NCI-H446 treated with DMSO at 0.1 percent for 48 hours (cell line): ENCODE measurements around the gene APOL5.

Source experiments
- DNase-seq: peaks from one replicate; lab custom pipeline; 2025; lab: John Stamatoyannopoulos, UW

The APOL5 gene

DNA sequence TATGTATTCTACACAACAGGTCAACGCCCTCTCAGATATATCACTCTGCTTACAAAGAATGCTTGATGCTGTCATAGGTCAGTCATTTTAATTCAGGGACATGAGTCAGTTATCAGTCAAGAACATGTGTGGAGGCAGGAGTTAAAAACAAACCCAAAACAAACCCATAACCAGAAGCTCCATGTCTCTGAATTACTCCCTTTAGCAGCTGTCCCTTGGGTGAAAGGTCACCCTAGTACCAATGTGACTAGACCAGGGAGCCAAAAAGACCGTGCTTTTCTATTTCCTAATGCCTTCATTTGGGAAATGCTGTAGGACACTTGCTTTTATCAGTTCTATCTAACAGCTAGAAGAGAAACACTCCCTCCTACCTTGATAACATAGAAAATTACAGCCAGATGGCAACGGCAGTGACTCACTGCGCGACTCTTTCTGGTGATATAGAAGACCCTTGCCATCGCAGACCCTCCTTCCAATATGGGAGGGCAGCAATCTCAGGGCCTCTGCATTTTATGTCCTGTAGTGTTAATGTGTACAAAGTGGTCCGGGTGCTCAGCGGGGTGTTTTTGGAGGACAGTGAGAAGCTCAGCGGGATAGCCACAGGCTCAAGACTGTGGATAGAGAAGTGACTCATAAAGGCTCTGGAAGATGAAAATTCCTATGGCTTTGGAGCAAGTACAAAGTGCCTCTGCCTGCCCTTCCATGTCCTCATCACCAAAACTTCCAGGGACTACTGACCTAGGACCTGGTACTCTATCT lies 24.8 kb downstream of the APOL5 start:
- DNase-seq = no peak

DNA sequence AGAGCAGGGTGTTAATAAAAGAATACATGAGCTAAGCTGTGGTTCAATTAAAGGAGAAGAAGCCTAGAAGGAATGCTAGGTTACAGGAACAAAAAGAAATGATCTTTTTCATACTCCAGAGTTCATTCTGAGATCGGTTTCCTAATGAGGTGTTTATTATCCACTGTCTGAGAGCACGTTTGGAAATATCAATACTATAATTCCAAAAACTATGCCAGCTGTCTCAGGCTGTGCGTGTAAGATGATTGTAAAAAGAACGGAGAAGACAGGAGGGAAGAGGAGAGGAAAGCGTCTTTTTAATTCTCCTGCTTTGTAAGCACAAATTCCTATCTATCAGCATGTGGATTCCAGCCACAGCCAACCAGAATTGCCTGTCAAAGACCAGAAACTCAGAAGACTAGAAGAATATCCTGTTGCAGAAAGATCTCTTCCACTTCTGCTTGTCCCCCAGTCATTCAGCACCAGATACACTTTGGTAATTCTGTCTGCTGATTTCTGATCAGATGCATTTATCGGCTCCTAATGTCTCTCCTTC lies 25.7 kb downstream of the APOL5 start:
- DNase-seq = no peak

DNA sequence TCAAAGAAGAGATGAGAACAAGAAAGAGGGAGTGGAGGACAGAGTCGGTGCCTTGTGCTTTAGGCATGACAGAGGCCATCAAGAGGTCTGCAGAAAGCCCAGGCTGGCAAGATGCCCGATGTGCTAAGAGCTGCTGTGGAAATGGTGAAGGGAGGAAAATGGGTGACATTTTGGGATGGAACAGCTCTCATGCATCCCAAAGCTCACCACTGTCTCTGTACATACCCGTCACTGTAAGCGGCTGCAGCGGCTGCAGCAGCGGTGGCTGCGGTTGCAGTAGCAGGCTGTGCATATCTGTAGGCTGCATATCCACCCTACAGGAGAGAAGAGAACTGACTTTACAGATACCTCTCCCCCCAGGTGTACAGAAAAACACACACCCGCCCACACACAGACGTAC lies 28.6 kb downstream of the APOL5 start:
- DNase-seq = no peak

DNA sequence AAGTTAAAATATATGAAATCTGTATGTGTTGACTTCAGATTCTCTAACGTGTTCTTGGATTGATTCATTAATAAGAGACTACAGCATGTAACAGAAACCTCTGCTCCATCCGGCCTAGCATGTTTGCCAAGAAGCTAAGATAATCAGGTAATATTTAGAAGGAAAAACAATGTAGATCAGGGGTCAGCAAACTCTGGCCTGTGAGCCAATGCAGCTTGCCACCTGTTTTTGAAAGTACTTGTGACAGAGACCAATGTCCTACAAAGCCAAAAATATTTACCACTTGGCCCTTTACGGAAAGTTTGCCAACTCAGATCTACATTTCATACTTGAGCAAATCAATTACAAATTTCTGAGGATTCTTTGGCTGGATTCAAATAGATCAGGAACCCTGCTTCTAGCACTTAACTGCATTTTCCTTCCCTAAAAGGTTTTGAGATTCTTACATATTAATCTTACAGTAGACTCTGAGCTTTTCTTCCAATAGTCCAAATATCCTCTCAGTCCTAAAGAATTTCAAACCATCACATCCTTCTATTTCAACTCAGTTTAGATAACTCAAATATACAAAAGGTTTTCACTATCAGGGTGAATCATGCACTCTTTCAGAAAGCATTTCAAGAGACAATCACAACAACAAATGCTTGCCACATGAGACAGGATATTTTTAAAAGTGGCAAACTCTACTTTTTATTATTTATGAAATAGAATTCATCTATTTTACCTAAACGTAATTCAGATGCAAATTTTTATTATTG lies 29.5 kb downstream of the APOL5 start:
- no peak for DNase-seq

DNA sequence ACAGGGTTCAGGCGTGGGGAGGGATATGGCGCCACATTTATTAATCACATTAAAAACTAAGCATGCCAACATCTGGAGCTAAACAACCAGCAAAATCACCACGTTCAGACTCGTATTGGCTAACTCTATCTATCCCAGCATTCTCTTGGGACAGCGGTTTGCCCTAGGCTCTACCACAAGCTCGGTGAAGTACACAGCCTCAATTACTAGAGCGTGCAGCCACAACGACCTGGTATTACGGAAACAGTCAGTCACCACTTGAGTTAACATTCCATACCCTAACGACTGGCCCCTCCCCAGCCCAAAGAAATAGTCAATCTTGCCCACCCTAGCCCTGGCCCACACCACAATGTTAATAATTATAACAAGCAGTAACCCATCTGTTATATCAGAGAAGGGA lies 32.1 kb downstream of the APOL5 start:
- DNase-seq = no peak

DNA sequence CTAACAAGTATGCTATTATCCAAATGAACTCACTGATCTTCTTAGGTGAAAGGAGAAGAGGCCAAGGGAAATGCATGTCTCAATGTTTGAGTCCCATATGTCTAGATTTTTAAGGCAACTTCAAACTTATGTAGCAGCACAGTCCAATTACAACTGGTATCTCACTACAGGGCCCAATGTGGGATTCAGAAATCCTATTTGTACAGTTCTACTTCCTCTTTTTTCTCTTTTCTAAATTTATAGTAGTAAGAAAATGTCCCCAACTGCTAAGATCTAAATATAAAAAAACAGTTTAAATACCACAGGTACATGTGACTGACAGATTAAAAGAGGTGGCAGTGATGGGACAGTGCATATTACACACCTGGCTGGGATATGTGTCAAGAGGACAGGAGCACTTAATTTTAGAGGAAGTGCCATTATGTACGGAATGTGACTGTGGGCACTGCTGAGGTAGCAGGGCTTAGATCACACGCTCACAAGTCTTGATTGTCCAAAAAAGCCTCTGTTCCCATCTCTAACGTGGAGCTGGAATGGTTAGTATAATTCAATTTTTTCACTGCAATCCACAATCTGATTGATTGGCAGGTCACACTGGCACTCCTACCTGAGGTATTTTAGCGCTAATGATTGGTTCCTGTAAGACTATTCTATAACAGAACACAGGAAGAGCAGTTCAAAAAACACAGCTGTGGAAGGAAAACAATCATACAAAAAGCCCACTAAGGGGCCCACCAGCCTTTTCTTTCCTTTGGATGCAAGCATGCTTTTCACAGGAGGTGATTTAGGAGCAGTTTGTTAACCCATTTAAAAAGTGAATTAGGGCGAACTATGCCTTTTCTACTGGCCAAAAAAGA lies 34.6 kb downstream of the APOL5 start:
- DNase-seq = no peak

DNA sequence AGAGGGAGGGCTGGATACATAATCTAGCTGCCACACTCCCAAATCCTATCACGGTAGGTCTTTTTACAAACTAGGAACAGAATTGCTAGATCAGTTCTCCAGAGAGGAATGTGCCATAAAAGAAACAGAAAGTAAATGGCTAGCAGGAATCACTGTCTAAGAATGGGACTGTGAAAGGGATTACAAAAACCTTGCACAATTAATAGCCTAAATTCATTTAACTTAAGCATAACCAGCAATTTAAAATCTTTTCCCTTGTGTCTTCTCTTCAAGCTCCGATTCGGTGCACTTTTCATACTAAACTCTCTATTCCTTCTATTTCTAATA lies 35.2 kb downstream of the APOL5 start:
- no peak for DNase-seq

DNA sequence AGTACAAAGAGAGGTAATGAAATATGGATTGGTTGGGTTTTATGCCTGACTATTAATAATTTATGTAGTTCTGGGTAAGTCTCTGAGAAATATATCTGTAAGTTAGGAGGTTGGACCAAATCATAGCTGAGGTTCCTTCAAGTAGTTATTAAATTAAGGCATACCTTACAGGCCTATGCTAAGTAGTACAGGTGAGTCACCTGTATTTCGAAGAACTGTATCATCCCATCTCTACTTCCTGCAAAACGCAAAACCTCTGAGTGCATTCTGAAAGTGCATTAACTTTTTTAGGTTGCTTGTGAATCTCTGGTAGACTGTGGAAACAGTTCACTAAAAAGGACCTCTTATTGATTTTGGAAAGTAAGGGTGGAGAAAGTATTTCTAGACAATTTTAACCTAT lies 37.1 kb downstream of the APOL5 start:
- no peak for DNase-seq

DNA sequence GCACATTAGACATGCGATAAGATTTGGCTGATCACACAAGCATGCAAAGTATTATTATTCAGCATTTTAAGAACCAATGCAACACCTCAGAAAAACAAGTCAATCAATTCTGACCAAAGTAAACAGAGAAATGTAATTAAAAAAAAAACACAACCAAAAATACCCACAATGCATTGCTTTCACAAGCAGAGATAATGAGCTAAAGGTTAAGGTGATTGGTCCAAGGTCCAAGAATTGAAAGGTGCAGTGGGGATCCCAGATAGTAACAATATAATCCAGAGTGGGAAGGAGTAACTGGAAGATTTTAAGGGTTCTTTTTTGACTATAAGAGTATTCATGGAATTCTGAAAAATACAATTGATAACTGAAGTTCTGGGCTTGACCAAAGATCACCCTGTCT lies 39.0 kb downstream of the APOL5 start:
- no peak for DNase-seq

DNA sequence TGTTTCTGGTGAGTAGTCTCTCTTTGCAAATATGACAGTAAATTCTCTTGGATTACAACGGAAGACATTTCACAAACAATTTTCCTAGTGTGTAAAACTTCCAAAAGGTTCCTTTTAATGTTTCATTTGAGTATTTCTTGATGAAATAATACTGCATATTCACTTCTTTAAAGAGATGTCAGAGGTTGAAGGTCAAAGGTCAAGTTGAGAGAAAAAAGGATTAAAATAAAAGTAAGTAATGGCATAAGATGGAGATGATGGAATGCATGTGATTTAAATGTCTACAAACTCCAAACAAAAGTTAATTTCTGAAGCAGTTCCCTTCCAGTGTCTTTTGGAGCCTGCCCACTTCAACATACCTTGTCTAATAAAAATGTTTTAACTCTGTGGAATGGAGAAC lies 40.7 kb downstream of the APOL5 start:
- no peak for DNase-seq

DNA sequence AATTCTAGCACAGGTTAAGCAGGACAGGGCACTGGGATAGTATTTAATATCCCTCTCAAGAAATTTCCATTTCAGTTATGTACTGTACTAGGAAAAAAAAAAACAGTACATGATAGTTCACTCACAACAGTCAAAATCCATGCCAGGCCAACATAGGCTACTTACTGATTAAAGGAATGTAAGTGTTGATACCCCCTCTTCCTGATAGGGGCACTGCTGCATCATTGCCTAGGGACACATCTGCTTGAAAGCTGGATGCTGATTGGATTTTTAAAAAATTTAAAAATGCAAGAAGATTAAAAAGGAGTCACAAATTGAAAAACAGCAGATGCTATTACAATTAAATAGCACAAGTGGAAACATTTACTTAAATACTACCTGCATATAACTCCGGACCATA lies 43.4 kb downstream of the APOL5 start:
- no peak for DNase-seq

DNA sequence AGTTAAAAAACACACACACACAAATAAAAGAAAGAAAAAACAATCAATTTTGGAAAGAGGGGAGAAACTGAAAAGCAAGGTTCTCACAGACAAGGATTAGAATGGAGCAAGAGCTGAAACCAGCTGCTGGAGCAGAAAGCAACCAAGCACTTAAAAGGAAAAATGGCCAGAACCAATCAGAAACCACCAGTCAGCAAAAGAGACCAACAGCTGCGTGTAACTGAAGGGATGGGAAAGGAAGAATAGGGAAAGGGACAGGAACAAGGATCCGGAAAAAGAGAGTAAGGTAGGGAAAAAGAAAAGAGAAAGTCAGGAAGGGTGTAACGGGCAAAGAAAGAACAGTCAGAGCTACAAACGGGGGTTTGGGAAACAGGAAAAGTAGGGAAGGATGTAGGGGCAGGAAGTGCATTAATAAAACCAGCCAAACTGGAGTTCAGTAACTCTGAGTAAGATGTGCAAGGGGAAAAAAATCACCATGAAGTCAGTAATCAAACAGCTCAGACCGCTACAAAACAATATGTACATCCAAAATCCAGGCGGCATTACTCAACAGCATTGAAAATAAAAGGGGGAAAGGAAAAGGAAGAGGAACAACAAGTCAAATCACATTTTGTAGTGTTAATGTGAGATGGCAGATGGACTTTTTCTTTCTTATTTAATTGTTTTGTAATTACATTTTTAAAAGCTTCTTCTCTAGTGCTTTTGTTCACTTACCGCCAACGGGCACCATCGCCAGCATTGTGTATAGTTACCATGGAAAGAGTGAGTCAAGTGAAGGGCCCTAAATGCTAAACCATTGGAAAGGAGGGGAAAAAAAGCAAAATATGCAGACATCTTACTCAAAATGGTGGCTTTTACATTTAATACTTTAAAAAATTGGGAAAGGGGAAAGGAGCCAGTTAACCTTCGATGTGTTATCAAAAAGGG lies 49.2 kb downstream of the APOL5 start:
- no peak for DNase-seq

DNA sequence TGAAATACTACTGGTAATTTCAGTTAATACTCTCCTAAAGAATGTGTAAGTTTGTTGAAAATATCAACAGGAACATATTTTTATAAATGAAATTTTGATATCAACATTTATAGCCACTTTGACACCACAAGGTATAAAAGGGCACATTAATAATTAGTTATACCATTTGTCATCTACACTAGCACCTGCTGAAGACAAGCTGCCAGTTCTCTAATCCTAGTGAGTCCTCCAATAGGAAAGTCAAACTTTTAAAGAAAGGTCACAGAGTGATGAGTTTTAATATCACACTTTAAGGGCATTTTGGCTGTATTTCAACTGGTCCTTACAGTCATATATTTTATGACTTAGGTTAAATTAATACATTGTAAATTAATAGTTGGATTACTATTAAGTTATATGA lies 52.3 kb downstream of the APOL5 start:
- no peak for DNase-seq

DNA sequence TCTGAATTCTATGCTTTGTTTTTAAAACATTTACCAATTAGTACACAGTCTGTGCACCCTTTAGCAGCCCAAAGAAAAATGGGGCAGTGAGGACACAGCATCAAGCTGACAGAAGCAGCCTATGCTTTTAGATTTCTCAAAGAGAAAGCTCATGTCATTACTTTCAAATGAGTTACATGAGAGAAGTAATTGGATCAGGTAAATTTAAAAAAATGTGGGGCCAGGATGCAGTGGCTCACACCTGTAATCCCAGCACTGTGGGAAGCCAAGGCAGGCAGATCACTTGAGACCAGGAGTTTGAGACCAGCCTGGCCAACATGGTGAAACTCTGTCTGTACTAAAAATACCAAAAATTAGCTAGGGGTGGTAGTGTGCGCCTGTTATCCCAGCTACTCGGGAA lies 57.7 kb downstream of the APOL5 start:
- DNase-seq = no peak

DNA sequence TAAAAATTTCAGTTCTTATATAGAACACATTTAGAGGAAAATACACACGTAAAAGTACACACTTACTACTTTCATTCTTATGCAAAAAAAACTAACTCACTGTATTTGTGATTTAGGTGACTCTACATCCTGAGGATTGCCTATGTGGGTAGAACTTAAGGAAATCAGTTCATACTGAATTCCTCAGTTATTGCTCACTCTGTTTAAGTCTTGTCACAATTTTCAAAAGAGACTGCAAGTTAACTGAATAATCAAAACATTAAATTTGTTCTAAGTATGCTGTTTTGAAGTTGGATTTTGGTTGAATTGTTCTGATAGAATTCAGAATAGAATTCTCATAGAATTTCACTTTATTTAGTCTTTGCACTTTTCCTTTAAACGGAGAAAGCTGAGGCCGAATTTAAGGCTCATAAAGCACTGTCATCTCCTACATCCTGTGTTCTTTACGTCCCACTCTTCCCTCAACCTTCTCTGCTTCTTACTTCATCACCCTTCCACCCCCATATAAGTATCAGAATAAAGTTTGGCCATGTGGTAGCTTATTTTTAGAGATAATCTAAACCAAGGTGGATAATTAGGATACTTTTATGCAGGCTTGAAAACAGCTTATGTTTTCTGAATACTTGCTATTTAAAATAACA lies 59.8 kb downstream of the APOL5 start:
- DNase-seq = no peak
